Stimulated activated CD8-positive, alpha-beta memory T cell treated with anti-CD3 and anti-CD28 coated beads, Interleukin-15, amount 100 ng/mL, for 4 hours (primary cell): ENCODE measurements around the gene RBP3.

Source experiments
- DNase-seq, 2 donors: peaks; one replicate each; pipeline ENCODE4 v3.0.0-alpha.2; 2020; ENCODE audit warnings: low read depth in 2 of 2

The RBP3 gene

DNA sequence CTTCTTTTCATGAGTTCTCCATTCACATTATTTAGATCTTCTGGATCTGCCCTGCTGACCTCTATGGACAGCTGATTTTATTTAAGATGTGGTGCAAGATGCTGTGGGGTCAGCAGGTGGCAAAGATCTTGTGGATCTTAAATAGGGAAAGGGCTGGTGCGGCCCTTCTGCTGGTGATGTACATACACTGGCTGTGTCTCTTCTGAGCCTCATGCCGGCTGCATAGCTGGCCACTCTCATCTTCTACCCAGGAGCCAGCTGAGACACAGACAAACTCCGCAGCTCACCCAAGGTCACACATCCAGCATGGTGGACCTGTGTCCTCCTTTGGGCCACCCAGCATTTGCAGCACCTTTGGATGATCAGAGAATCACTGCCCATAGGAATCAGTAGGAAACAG, 9.7 kb downstream of the RBP3 start:
- no peak for DNase-seq

- no peak for DNase-seq
These were observed 10.3 kb downstream of the RBP3 start for GRCh38 chr10:47358457-47358856.

GRCh38 chr10:47359101-47359500, 10.9 kb downstream of the RBP3 start:
- DNase-seq: no peak

GRCh38 chr10:47359626-47360418, 11.7 kb downstream of the RBP3 start:
- DNase-seq: no peak

GRCh38 chr10:47360419-47361040, 12.4 kb downstream of the RBP3 start:
- no peak for DNase-seq

DNA sequence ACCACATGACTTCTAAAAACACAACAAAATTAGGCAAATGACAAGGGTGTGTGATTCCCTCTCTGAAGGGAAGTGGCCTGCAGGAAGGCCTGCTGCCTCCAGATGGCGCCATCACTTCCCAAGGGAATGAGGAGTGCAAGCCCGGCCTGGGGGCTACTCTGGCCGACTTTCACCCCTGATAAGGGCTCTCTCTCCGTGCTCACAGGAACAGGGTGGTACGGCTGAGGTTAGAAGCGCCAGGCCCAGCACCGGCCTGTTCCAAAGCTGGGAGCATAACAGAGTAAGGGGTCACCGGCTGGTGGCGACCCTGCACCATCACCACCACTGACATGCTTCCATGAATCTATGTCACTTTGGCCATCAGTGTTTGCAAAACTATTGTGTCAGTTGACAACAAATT, 13.1 kb downstream of the RBP3 start:
- no peak for DNase-seq

DNA sequence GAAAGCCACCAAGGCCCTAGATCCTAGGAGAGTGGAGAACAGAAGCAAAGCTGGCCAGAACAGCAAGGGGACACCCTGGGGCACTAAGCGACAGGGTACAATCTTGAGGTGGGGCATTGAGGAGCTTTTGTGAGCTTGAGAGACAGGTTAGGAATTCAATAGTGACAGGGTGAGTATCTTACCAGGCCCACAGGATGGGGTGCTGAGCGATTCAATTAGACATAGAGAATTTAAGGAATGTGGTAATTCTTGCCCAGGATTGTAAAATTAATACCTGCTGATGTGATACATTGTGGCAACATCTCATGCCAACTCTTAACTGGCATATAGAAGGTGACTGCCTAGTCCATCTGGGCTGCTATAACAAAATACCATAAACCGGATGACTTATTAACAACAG, 14.0 kb downstream of the RBP3 start:
- no peak for DNase-seq

GRCh38 chr10:47363781-47364180, 15.6 kb downstream of the RBP3 start:
- DNase-seq: no peak

GRCh38 chr10:47364366-47364765, 16.2 kb downstream of the RBP3 start:
- no peak for DNase-seq

DNA sequence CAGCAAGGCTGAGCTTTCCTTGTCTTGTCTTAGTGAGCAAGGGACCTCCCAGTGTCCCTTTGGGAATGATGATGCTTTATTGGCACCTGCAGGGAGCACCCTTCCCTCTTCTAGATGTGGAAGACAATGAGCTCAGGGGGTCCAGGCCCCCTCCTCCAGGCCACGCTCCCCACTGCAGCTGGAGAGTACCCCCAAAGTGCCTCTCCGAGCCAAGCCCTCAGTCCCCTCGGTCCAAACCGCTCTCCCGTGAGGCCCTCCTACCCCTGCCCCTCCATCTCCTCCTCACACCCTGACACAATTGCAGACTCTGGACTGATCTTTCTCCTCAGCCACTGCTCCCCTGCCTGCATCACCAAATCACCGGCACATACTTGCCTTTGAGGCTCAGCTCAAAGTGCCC, 16.7 kb downstream of the RBP3 start:
- DNase-seq: no peak

GRCh38 chr10:47365431-47366180, 17.4 kb downstream of the RBP3 start:
- DNase-seq: no peak

- DNase-seq: no peak
These were observed 18.0 kb downstream of the RBP3 start for GRCh38 chr10:47366181-47366631.

GRCh38 chr10:47366731-47367460, 18.7 kb downstream of the RBP3 start:
- no peak for DNase-seq

GRCh38 chr10:47367646-47368045, 19.5 kb downstream of the RBP3 start:
- no peak for DNase-seq

GRCh38 chr10:47368431-47369180, 20.4 kb downstream of the RBP3 start:
- no peak for DNase-seq

- DNase-seq: no peak
These were observed 21.2 kb downstream of the RBP3 start for GRCh38 chr10:47369251-47369894.

DNA sequence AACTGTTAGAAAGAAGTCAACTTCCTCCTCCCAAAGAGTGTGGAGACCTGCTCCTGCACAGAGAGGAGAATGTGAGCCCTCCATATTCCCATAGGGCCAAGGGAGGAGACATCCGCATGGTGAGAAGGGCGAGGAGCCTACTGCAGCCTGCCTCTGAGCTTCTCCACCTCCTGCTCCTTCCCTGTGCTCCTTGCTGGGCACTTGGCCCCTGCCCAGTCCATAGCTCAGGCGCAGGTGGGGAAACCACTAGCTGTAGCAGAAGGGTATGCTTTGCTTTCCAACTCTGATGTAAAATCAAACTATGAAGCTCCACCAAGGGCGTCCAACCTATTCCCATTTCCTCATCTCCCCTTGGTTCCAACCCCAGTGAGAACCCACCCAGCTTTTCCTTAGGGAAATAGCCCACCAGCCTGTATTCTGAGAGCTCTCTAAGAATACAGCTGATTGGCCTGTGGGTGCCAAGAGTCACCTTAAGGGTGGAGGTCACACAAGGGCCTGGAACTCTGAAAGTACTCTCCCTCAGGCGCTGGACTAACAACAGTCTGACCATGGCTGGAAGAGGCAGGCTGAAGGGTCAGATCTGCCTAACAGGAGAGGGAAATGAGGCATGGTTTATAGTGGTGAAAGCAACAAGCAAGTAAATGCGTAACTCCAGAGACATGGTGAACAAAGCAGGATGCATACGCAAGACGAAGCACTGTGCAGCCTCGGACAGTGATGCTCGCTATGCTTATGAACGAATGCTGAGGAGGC, 22.0 kb downstream of the RBP3 start:
- no peak for DNase-seq

DNA sequence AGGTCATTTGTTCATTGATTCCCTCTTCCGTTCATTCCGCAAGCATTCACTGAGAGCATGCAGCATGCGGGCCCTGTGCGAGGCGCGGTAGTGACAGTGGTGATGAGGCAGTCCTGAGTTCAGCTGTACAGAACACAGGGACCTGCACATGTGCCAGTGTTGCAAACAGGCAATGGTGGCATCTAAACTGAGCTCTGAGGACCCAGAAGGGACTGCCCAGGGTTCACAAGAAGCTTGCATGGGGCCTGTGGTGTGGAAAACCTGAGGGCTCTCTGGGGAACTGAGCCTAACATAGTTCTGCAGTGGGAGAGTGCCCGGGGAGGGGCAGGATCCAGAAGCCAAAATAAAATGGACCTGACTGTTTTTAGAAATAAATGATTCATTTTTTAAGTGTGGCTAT, 22.7 kb downstream of the RBP3 start:
- DNase-seq: no peak

DNA sequence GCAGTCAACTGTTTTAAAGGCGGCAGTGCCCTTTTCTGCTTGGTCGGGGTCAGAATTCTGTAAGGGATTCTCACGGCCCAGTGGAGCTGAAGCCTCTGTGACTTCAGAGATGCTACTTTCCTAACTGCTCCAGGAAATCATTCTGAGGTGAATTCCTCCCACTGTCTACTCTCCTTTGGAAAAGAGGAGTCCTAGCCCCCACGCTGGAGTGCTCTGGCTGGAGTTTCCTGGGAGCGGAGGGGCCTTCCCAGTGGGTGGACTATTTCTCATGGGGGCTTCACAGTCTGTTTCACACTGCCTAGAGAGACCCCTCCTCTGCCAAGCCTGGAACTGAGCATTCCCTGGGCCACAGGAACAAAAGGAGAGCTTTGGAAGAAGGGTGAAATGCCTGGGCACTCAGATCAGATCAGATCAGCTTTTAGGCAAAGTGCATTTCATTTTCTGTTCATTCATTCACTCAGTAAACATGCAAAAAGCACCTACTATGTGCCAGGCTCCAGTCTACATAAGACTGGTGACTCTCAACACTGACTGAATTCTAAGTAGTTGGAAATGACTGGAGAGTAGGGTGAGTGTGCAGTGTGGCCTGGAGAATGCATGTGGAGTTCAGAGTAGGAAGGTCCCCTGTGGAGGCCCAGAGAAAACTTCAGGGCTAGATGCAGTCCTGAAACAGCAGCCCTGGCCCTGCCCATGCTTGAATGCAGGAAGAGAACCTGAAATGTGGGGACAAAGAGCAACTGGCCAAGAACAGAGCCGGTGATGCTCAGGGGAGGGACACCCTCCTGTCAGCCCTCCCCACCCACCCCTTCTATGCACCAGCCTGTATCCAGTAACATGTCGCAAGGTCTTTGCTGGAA, 23.7 kb downstream of the RBP3 start:
- DNase-seq: no peak
